Activated T-cell treated with anti-CD3 and anti-CD28 coated beads for 1 hour (primary cell): ENCODE measurements around the gene NUDCD3.
"Not testable (repeated sequence)": the region's sequence is repeated elsewhere in the genome, so short reads cannot be mapped to it uniquely, and the experiment has no call there.

Source experiments
- DNase-seq: peaks from one replicate; pipeline ENCODE4 v3.0.0-alpha.2; 2020; ENCODE audit warnings: low read depth

The NUDCD3 gene

GRCh38 chr7:44447874-44448425 lies 42.5 kb downstream of the NUDCD3 start:
- DNase-seq: no peak

GRCh38 chr7:44445986-44446671 lies 44.3 kb downstream of the NUDCD3 start:
- DNase-seq: no peak

GRCh38 chr7:44441079-44441478 lies 49.4 kb downstream of the NUDCD3 start:
- DNase-seq: no peak

- no peak for DNase-seq
Measured at GRCh38 chr7:44440577-44441078, 49.8 kb downstream of the NUDCD3 start.

GRCh38 chr7:44439926-44440325 lies 50.5 kb downstream of the NUDCD3 start:
- DNase-seq: no peak

DNA sequence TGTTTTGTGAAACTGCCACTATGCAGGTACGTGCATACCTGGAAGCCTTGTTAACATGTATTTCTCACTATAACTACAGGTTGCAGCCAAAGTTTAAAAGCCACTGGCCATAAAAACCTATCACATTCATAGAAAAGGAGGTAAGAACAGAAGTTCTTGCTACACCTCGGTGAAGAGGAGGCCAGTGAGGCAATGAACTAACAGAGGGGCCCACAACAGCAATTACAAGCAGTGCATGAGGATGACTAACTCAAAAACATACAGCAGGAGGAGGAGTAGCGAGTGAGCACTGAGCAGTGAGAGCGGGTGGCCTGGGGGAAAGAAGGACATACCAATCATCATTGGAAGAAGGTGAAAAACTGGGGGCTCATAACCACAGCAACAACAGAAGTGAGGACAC lies 51.6 kb downstream of the NUDCD3 start:
- no peak for DNase-seq

- DNase-seq: no peak
Measured at GRCh38 chr7:44434201-44434600, 56.3 kb downstream of the NUDCD3 start.

DNA sequence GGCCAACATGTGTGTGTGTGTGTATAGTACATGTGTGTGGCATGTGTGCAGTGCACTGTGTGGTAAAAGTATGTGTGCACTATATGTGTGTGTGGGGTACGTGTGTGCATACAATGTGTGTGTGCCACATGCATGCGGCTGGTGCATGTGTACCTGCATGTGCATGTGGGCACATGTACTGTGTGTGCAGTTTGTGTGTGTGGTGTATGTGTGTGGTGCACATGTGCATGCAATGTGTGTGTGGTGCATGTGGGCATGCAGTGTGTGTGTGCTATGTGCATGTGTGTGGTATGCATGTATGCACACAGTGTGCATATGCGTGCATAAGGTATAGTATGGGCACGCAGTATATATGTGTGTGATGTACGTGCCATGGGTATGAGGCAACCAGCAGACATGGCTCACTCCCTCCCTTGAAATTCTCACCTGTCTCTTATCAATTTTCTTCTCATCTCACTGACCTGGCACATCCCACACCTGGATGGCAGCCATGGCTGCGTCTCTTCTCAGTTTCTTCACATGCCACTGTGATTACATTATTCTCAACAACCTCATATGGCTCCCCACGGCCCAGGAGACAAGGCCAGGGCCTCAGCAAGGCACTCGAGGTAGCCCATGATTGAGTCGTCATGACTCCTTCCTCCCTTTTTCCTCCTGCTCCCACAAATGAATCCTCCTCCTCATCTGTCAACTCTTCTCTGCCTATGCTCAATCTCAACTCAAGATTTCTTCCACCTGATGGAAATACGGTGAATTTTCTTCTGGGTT lies 57.0 kb downstream of the NUDCD3 start:
- no peak for DNase-seq

DNA sequence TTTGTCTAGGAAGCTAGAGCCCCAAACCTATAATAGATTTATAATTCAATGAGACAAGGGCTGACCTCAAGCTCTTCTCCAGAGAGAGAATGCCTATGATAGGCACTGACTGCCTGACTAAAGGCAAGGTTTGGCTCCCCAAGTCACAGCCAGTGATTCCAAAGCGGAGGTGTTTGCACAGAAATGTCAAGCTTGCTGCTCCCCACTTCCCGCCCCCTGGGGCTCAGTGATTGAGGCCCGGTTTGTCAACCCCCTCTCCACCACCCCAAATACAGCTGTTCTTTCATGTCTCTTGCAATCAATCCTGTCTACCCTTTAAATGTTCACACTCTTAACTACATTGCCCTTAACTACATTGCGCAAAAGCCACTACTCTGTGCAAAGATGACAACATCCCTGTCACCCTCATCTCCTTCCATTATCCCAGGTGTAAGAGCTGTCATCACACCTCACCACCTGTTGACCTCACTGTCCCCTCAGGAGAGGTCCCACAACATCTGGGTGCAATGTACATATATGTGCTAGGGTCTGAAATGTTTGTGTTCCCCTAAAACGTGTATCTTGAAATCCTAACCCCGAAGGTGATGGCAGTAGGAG lies 58.0 kb downstream of the NUDCD3 start:
- DNase-seq: no peak

- no peak for DNase-seq
Measured at GRCh38 chr7:44431091-44431608, 59.3 kb downstream of the NUDCD3 start.

DNA sequence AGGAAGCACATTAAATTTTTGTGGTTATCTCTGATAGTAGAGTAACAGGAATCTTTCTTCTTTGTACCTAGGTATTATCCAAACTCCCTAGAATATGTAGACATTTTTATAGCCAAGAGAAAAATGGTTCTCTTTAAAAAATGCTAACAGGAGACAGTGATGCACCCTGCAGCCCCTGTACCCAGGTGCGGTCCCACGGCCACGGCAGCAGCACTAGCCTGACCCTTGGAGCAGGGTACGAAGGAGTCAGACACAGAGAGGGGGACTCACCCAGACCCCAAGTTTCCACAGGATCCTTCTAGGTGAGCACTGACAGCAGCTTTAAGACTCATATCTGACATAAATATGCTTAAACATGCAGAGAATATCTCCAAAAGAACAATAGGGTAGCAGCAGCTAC lies 60.4 kb downstream of the NUDCD3 start:
- DNase-seq: no peak

DNA sequence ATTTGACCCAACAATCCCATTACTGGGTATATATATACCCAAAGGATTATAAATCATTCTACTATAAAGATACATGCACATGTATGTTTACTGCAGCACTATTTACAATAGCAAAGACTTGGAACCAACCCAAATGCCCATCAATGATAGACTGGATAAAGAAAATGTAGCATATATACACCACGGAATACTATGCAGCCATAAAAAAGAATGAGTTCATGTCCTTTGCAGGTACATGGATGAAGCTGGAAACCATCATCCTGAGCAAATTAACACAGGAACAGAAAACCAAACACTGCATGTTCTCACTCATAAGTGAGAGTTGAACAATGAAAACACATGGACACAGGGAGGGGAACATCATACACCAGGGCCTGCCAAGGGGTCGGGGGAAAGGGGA lies 65.7 kb downstream of the NUDCD3 start:
- DNase-seq: not testable (repeated sequence)

- no peak for DNase-seq
Measured at GRCh38 chr7:44416941-44417340, 73.5 kb downstream of the NUDCD3 start.

DNA sequence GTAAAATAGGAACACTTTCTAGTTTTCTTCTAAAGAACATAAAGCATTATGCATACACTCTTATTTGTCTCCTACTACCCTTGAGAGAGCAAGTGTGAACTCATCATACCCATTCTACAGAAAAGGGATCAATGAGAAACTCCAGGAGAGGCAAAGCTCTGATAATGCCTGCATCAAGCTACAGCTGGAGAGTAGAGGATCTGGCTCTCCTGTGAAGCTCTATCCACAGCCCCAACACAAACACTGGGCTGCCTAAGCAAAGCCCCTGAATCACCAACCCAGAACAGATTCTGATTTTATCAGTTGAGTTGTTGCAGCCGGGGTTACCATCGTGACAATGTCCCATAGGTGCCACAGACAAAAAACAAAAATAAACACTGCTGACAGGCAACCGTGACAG lies 74.9 kb downstream of the NUDCD3 start:
- DNase-seq: no peak

- DNase-seq: no peak
Measured at GRCh38 chr7:44415047-44415446, 75.4 kb downstream of the NUDCD3 start.

- DNase-seq: no peak
Measured at GRCh38 chr7:44411306-44411705, 79.2 kb downstream of the NUDCD3 start.

GRCh38 chr7:44408596-44408995 lies 81.9 kb downstream of the NUDCD3 start:
- DNase-seq: no peak

- no peak for DNase-seq
Measured at GRCh38 chr7:44403775-44404174, 86.7 kb downstream of the NUDCD3 start.

GRCh38 chr7:44403176-44403759 lies 87.2 kb downstream of the NUDCD3 start:
- DNase-seq: no peak

DNA sequence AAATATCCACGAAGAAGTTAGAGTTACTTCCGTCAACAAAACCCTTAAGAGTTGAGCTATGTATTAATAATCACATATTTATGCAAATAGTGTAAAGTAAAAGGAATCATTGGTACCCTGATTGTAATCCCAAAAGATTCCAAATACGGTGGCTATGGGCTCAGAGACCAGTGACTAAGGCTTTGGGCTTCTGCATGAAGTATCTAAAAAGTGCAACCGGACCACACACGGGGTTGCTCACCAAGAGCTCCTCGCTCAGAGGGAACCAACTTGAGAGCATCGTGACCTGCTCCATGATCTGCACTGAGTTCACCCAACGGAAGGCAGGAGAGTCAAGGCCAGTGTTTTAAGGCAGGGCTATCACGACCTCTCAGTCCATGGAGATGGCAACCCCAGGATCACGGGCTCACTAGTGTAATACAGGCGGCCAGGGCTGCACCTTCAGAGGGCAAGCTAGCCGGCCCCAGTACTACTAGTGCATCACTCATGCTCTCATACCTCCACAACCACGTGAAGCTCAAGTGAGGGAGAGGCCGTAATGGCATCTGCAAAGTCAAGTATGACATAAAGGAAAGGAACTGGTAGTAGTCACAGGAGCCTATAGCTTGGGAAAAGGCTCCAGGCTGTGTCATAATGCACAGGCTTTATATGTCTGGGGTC lies 87.9 kb downstream of the NUDCD3 start:
- no peak for DNase-seq

DNA sequence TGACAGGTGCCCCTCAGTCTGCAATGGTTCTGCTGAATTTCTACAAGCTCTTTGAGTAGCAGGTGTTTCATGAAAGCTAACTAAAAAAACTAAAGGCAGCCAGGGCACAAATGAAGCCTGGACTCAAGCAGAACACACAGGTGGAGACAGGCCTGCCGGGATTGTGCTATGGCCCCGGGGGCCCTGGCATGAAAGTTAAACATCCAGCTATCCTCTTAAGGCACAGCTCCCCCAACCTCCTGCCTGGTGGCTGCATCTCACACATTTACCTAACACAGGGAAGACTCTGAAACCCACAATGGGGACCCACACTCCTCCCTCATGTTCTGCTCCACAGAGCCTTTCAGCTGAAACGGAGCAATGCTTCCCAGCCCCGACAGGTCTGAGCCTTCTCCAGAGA lies 88.8 kb downstream of the NUDCD3 start:
- no peak for DNase-seq
